HepG2 (cell line): ENCODE measurements around the gene DLX3.

Experiments used
- CTCF ChIP-seq: sonication (generic); formaldehyde crosslinking; IDR thresholded peaks from 2 replicates; pipeline ENCODE4 v1.5.0; 2020; ENCODE audit warnings: mild to moderate bottlenecking, missing genetic modification reagents, moderate library complexity
- ZNF614 ChIP-seq: IDR thresholded peaks from 2 replicates; pipeline ENCODE4 v1.6.1; 2018; ENCODE audit warnings: missing biosample characterization, missing genetic modification reagents, inconsistent platforms, borderline replicate concordance
- TF ChIP-seq, protein P1 (sequence below): sonication (generic); formaldehyde crosslinking; IDR thresholded peaks from 2 replicates; pipeline ENCODE4 v1.4.0; 2020; ENCODE audit warnings: mild to moderate bottlenecking, missing genetic modification reagents

GRCh38 chr17:49971199-49971847 is 23.7 kb downstream of the DLX3 start:
- TF ChIP-seq, protein P1, sequence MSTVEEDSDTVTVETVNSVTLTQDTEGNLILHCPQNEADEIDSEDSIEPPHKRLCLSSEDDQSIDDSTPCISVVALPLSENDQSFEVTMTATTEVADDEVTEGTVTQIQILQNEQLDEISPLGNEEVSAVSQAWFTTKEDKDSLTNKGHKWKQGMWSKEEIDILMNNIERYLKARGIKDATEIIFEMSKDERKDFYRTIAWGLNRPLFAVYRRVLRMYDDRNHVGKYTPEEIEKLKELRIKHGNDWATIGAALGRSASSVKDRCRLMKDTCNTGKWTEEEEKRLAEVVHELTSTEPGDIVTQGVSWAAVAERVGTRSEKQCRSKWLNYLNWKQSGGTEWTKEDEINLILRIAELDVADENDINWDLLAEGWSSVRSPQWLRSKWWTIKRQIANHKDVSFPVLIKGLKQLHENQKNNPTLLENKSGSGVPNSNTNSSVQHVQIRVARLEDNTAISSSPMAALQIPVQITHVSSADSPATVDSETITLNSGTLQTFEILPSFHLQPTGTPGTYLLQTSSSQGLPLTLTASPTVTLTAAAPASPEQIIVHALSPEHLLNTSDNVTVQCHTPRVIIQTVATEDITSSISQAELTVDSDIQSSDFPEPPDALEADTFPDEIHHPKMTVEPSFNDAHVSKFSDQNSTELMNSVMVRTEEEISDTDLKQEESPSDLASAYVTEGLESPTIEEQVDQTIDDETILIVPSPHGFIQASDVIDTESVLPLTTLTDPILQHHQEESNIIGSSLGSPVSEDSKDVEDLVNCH, result no peak
- TF ChIP-seq ZNF614 (CRISPR knock-in tag) (no peak), CTCF (CRISPR knock-in tag) (no peak)
